HepG2 (cell line): ENCODE results near the gene SLC2A4. TPM values are rescaled to one million over a fixed set of nuclear protein-coding genes. Genes with fewer than 3 reads are reported as not detected.

Experiments
- DNMT1 ChIP-seq: sonication (generic); formaldehyde crosslinking; IDR thresholded peaks from 2 replicates; pipeline ENCODE4 v1.5.1; 2020; ENCODE audit warnings: mild to moderate bottlenecking, missing genetic modification reagents
- ETV5 ChIP-seq: IDR thresholded peaks from 2 replicates; pipeline ENCODE4 v1.6.1; 2018; ENCODE audit warnings: missing biosample characterization, missing genetic modification reagents, inconsistent platforms, borderline replicate concordance
- LCORL ChIP-seq, 2 experiments: fragments of 450-650 bp in 1 of 2; sonication (generic) in 1 of 2; formaldehyde crosslinking in 1 of 2; IDR thresholded peaks; 2 replicates each; pipeline versions ENCODE4 v1.5.0 to v1.6.1; 2017 to 2020; ENCODE audit warnings: antibody characterized with exemption in 1 of 2, missing genetic modification reagents in 1 of 2
- MXD4 ChIP-seq: IDR thresholded peaks from 2 replicates; pipeline ENCODE4 v1.6.1; 2016; ENCODE audit warnings: mild to moderate bottlenecking, missing biosample characterization, missing genetic modification reagents
- PHF5A ChIP-seq: IDR thresholded peaks from one replicate; pipeline ENCODE4 v1.6.1; 2018; ENCODE audit warnings: low read depth, missing genetic modification reagents; ENCODE audit not compliant: unreplicated experiment
- SNRNP70 ChIP-seq: fragments of 200-400 bp; formaldehyde crosslinking; IDR thresholded peaks from 2 replicates; pipeline ENCODE4 v1.6.1; 2017; ENCODE audit warnings: mild to moderate bottlenecking, low read depth, low read length, moderate library complexity
- TGIF2 ChIP-seq: IDR thresholded peaks from 2 replicates; pipeline ENCODE4 v1.6.1; 2016; ENCODE audit warnings: control low read depth, missing compliant biosample characterization
- ZBTB38 ChIP-seq: sonication (generic); formaldehyde crosslinking; IDR thresholded peaks from 2 replicates; pipeline ENCODE4 v1.5.1; 2020; ENCODE audit warnings: mild to moderate bottlenecking, missing genetic modification reagents
- ZBTB7B ChIP-seq: sonication (generic); formaldehyde crosslinking; IDR thresholded peaks from 2 replicates; pipeline ENCODE4 v1.4.0; 2020; ENCODE audit warnings: missing genetic modification reagents
- ZFX ChIP-seq: sonication (generic); formaldehyde crosslinking; IDR thresholded peaks from 2 replicates; pipeline ENCODE4 v1.4.0; 2020; ENCODE audit warnings: mild to moderate bottlenecking, low read depth, missing genetic modification reagents, moderate library complexity
- ZNF343 ChIP-seq: sonication (generic); formaldehyde crosslinking; IDR thresholded peaks from 2 replicates; pipeline ENCODE4 v1.4.0; 2020; ENCODE audit warnings: mild to moderate bottlenecking, missing genetic modification reagents
- ZNF570 ChIP-seq: sonication (generic); formaldehyde crosslinking; IDR thresholded peaks from 2 replicates; pipeline ENCODE4 v1.4.0; 2020; ENCODE audit warnings: mild to moderate bottlenecking, missing genetic modification reagents, borderline replicate concordance
- ZNF709 ChIP-seq: sonication (generic); formaldehyde crosslinking; IDR thresholded peaks from 2 replicates; pipeline ENCODE4 v1.5.0; 2020; ENCODE audit warnings: mild to moderate bottlenecking, missing genetic modification reagents
- ZSCAN25 ChIP-seq: sonication (generic); formaldehyde crosslinking; IDR thresholded peaks from 2 replicates; pipeline ENCODE4 v1.8.0; 2022; ENCODE audit warnings: mild to moderate bottlenecking, missing genetic modification reagents
- polyA plus RNA-seq, 8 experiments: library from polyadenylated mRNA; depleted of rRNA in 3 of 8; stranded (reverse) in 7 of 8; unstranded in 1 of 8; fragments of >200 nt; fragmentation: Illumina TruSeq in 4 of 8; extraction: Trizol in 4 of 8; gene quantifications; 2 replicates each; pipeline versions ENCODE4 v1.2.1 to v1.2.3, GENCODE V29; 2011 to 2016; ENCODE audit warnings: low read depth in 4 of 8, missing spikeins in 1 of 8, mixed read lengths in 1 of 8; ENCODE audit not compliant: insufficient read depth in 1 of 8
- total RNA-seq, 5 experiments: library from RNA; depleted of rRNA; stranded (reverse); fragments of >200 nt; fragmentation: Illumina TruSeq; extraction: Trizol; gene quantifications; 2 replicates each; pipeline ENCODE4 v1.2.3, GENCODE V29; 2016; ENCODE audit warnings: low read depth in 1 of 5
- TF ChIP-seq, protein P1 (sequence below): sonication (generic); formaldehyde crosslinking; IDR thresholded peaks from 2 replicates; pipeline ENCODE4 v1.5.0; 2020; ENCODE audit warnings: mild to moderate bottlenecking, missing genetic modification reagents, borderline replicate concordance
- TF ChIP-seq, protein P2 (sequence below): IDR thresholded peaks from 2 replicates; pipeline ENCODE4 v1.6.1; 2016; ENCODE audit warnings: missing compliant biosample characterization, missing genetic modification reagents, borderline replicate concordance
- TF ChIP-seq, protein P3 (sequence below): IDR thresholded peaks from 2 replicates; pipeline ENCODE4 v1.6.1; 2018; ENCODE audit warnings: missing genetic modification reagents, mild to moderate bottlenecking, missing compliant biosample characterization
- TF ChIP-seq, protein P4 (sequence below): sonication (generic); formaldehyde crosslinking; IDR thresholded peaks from 2 replicates; pipeline ENCODE4 v1.4.0; 2020; ENCODE audit warnings: missing genetic modification reagents
- TF ChIP-seq, protein P5 (sequence below): sonication (generic); formaldehyde crosslinking; IDR thresholded peaks from 2 replicates; pipeline ENCODE4 v1.4.0; 2020; ENCODE audit warnings: missing genetic modification reagents

The SLC2A4 gene
- total and polyA plus RNA-seq, 2 of the 13 experiments (the other 11 are each of a cell fraction or from before 2014, with no cell fraction given) = 4.9 to 5.8 TPM

DNA sequence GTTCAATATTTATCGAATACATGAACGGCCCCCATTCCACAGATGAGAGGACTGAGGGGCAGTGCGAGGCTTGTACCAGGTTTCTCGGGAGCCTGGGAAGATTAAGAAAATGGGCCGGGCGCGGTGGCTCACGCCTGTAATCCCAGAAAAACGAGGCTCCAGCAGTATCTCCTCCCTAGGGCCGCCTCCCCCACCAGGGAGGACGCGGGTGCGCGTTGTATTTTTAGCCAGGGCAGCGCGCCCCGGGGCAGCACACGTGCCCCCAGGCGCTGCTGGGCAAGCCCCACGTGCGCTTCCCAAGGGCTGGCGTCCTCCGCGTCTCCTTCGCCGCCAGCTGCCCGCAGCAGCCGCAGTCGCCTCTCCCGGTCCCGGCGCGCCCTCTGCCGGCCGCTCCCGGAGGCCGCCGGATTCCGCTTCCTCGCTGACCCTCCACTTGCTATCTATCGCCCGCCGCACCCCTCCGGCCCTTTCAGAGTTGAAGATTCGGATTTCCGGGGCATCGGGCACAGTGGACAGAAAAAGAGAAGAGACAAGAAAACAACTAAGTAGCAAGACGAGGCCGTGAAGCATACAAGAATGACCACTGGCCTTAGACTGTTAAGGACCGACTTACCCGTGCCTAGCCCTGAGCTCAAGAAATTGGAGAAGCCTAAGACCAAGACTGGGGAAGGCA lies 14.8 kb downstream of the SLC2A4 start (continued):
- TF ChIP-seq ETV5 (peak; percentile 29; the same call in 1 of the 2 replicates), TGIF2 (CRISPR knock-in tag) (peak; percentile 19; the same call in 1 of the 2 replicates), ZSCAN25 (CRISPR knock-in tag) (peak; percentile 90), LCORL (IDR thresholded peaks at IDR 0.05) (no peak), LCORL (CRISPR knock-in tag; IDR thresholded peaks at IDR 0.05) (peak; percentile 65; the same call in 1 of the 2 replicates), PHF5A (CRISPR knock-in tag) (no peak), ZBTB7B (0 out of 2 replicates have a peak, but pooled peaks have one; percentile 24), ZFX (CRISPR knock-in tag) (0 out of 2 replicates have a peak, but pooled peaks have one; percentile 28), MXD4 (CRISPR knock-in tag) (peak; percentile 86), ZNF709 (CRISPR knock-in tag) (peak; percentile 55; the same call in 1 of the 2 replicates), ZNF343 (CRISPR knock-in tag) (peak; percentile 72; the same call in 1 of the 2 replicates), ZBTB38 (CRISPR knock-in tag) (peak; percentile 72), ZNF570 (no peak), DNMT1 (CRISPR knock-in tag) (peak; percentile 61; the same call in 1 of the 2 replicates), SNRNP70 (no peak)
- TF ChIP-seq, protein P1, sequence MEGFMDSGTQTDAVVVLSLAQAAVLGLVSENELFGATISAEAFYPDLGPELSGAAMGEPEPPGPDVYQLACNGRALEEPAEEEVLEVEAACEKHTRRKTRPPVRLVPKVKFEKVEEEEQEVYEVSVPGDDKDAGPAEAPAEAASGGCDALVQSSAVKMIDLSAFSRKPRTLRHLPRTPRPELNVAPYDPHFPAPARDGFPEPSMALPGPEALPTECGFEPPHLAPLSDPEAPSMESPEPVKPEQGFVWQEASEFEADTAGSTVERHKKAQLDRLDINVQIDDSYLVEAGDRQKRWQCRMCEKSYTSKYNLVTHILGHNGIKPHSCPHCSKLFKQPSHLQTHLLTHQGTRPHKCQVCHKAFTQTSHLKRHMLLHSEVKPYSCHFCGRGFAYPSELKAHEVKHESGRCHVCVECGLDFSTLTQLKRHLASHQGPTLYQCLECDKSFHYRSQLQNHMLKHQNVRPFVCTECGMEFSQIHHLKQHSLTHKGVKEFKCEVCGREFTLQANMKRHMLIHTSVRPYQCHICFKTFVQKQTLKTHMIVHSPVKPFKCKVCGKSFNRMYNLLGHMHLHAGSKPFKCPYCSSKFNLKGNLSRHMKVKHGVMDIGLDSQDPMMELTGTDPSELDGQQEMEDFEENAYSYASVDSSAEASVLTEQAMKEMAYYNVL = peak; percentile 24; the same call in 1 of the 2 replicates
- TF ChIP-seq, protein P2, sequence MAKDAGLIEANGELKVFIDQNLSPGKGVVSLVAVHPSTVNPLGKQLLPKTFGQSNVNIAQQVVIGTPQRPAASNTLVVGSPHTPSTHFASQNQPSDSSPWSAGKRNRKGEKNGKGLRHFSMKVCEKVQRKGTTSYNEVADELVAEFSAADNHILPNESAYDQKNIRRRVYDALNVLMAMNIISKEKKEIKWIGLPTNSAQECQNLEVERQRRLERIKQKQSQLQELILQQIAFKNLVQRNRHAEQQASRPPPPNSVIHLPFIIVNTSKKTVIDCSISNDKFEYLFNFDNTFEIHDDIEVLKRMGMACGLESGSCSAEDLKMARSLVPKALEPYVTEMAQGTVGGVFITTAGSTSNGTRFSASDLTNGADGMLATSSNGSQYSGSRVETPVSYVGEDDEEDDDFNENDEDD (CRISPR knock-in tag) = peak; percentile 75; the same call in 1 of the 2 replicates
- TF ChIP-seq, protein P3, sequence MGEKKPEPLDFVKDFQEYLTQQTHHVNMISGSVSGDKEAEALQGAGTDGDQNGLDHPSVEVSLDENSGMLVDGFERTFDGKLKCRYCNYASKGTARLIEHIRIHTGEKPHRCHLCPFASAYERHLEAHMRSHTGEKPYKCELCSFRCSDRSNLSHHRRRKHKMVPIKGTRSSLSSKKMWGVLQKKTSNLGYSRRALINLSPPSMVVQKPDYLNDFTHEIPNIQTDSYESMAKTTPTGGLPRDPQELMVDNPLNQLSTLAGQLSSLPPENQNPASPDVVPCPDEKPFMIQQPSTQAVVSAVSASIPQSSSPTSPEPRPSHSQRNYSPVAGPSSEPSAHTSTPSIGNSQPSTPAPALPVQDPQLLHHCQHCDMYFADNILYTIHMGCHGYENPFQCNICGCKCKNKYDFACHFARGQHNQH (CRISPR knock-in tag) = peak; percentile 18; the same call in 1 of the 2 replicates
- TF ChIP-seq, protein P4, sequence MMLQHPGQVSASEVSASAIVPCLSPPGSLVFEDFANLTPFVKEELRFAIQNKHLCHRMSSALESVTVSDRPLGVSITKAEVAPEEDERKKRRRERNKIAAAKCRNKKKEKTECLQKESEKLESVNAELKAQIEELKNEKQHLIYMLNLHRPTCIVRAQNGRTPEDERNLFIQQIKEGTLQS (CRISPR knock-in tag) = 0 out of 2 replicates have a peak, but pooled peaks have one; percentile 9
- TF ChIP-seq, protein P5, sequence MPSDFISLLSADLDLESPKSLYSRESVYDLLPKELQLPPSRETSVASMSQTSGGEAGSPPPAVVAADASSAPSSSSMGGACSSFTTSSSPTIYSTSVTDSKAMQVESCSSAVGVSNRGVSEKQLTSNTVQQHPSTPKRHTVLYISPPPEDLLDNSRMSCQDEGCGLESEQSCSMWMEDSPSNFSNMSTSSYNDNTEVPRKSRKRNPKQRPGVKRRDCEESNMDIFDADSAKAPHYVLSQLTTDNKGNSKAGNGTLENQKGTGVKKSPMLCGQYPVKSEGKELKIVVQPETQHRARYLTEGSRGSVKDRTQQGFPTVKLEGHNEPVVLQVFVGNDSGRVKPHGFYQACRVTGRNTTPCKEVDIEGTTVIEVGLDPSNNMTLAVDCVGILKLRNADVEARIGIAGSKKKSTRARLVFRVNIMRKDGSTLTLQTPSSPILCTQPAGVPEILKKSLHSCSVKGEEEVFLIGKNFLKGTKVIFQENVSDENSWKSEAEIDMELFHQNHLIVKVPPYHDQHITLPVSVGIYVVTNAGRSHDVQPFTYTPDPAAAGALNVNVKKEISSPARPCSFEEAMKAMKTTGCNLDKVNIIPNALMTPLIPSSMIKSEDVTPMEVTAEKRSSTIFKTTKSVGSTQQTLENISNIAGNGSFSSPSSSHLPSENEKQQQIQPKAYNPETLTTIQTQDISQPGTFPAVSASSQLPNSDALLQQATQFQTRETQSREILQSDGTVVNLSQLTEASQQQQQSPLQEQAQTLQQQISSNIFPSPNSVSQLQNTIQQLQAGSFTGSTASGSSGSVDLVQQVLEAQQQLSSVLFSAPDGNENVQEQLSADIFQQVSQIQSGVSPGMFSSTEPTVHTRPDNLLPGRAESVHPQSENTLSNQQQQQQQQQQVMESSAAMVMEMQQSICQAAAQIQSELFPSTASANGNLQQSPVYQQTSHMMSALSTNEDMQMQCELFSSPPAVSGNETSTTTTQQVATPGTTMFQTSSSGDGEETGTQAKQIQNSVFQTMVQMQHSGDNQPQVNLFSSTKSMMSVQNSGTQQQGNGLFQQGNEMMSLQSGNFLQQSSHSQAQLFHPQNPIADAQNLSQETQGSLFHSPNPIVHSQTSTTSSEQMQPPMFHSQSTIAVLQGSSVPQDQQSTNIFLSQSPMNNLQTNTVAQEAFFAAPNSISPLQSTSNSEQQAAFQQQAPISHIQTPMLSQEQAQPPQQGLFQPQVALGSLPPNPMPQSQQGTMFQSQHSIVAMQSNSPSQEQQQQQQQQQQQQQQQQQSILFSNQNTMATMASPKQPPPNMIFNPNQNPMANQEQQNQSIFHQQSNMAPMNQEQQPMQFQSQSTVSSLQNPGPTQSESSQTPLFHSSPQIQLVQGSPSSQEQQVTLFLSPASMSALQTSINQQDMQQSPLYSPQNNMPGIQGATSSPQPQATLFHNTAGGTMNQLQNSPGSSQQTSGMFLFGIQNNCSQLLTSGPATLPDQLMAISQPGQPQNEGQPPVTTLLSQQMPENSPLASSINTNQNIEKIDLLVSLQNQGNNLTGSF = 0 out of 2 replicates have a peak, but pooled peaks have one; percentile 32
